ENCODE measurements around the gene ROCK2. TPM values are rescaled to one million over a fixed set of nuclear protein-coding genes. Genes with fewer than 3 reads are reported as not detected.

Gene ROCK2
- polyA plus RNA-seq, 1 donor (not counting 4 experiments of a cell fraction or from before 2014, with no cell fraction given) = 12.6 TPM

GRCh38 chr2:11336189-11336588 is 8.2 kb downstream of the ROCK2 start:
- H3K4me2 ChIP-seq (ENCODE audit: control insufficient read depth, extremely low read depth, insufficient read depth, low read depth, low read length) = no peak overlapping the region
- peaks cover under 1% of the 10 kb centered on the region for H3K4me1 ChIP-seq (ENCODE audit: control insufficient read depth, extremely low read depth, insufficient read depth, low read length)
- H3K9ac ChIP-seq (ENCODE audit: control insufficient read depth, extremely low read depth, insufficient read depth, low read length) = no peak overlapping the region
- no peaks in the 10 kb centered on the region for H3K9me3 ChIP-seq (ENCODE audit: control insufficient read depth, low read depth, low read length)
- no peaks in the 10 kb centered on the region for H3K36me3 ChIP-seq (ENCODE audit: control insufficient read depth in 2 of 2, extremely low read depth in 1 of 2, insufficient read depth in 2 of 2, low read length in 2 of 2)
- DNase-seq (ENCODE audit: low read depth, low spot score) = no peak
- no peaks in the 10 kb centered on the region for H3K27me3 ChIP-seq (ENCODE audit: control insufficient read depth, extremely low read depth, insufficient read depth, low read length)
- no peak overlapping the region for H3K27ac ChIP-seq (ENCODE audit: control insufficient read depth, insufficient read depth, low read length)
- H4K20me1 ChIP-seq (ENCODE audit: control insufficient read depth, extremely low read depth, insufficient read depth, low read length) = peaks cover 6% of the 10 kb centered on the region
- dilution Hi-C loops (cut with MboI; ENCODE audit: extremely low pct_ligation_motif_present, low sequenced_read_pairs) = no loop called here
- TF ChIP-seq EZH2 (IDR thresholded peaks at IDR 0.05; ENCODE audit: low read length) = no peak
- no peak for TF ChIP-seq CTCF (optimal IDR thresholded peaks at IDR 0.05 in 1 of 3, IDR thresholded peaks at IDR 0.05 in 1 of 3, conservative IDR thresholded peaks at IDR 0.05 in 1 of 3; ENCODE audit: extremely low read depth in 1 of 3, insufficient read depth in 2 of 3, low read length in 3 of 3)
- H3K9me1 ChIP-seq (ENCODE audit: control insufficient read depth, extremely low read depth, insufficient read depth, low read length) = no peaks in the 10 kb centered on the region
- no peak overlapping the region for H2AFZ ChIP-seq (ENCODE audit: control insufficient read depth, low read length)
- no peak overlapping the region for H3K4me3 ChIP-seq (ENCODE audit: control insufficient read depth in 2 of 3, extremely low read depth in 1 of 3, insufficient read depth in 2 of 3, low read depth in 1 of 3, low read length in 3 of 3)
- peaks cover 95% of the 10 kb centered on the region for H3K79me2 ChIP-seq (ENCODE audit: control insufficient read depth, insufficient read depth, low read length)
- no peak for FAIRE-seq

GRCh38 chr2:11333427-11334183 is 10.8 kb downstream of the ROCK2 start:
- H3K9me3 ChIP-seq (ENCODE audit: control insufficient read depth, low read depth, low read length) = no peaks in the 10 kb centered on the region
- no peaks in the 10 kb centered on the region for H3K9me1 ChIP-seq (ENCODE audit: control insufficient read depth, extremely low read depth, insufficient read depth, low read length)
- dilution Hi-C loops (cut with MboI; ENCODE audit: extremely low pct_ligation_motif_present, low sequenced_read_pairs) = no loop called here
- H3K79me2 ChIP-seq (ENCODE audit: control insufficient read depth, insufficient read depth, low read length) = peaks cover 86% of the 10 kb centered on the region
- H3K4me3 ChIP-seq (ENCODE audit: control insufficient read depth in 2 of 3, extremely low read depth in 1 of 3, insufficient read depth in 2 of 3, low read depth in 1 of 3, low read length in 3 of 3) = no peak overlapping the region
- no peak overlapping the region for H3K9ac ChIP-seq (ENCODE audit: control insufficient read depth, extremely low read depth, insufficient read depth, low read length)
- TF ChIP-seq CTCF (optimal IDR thresholded peaks at IDR 0.05 in 1 of 3, IDR thresholded peaks at IDR 0.05 in 1 of 3, conservative IDR thresholded peaks at IDR 0.05 in 1 of 3; ENCODE audit: extremely low read depth in 1 of 3, insufficient read depth in 2 of 3, low read length in 3 of 3) (no peak), EZH2 (IDR thresholded peaks at IDR 0.05; ENCODE audit: low read length) (no peak)
- no peaks in the 10 kb centered on the region for H3K36me3 ChIP-seq (ENCODE audit: control insufficient read depth in 2 of 2, extremely low read depth in 1 of 2, insufficient read depth in 2 of 2, low read length in 2 of 2)
- H3K27me3 ChIP-seq (ENCODE audit: control insufficient read depth, extremely low read depth, insufficient read depth, low read length) = no peaks in the 10 kb centered on the region
- no peak overlapping the region for H2AFZ ChIP-seq (ENCODE audit: control insufficient read depth, low read length)
- peaks cover 8% of the 10 kb centered on the region for H3K4me1 ChIP-seq (ENCODE audit: control insufficient read depth, extremely low read depth, insufficient read depth, low read length)
- H3K4me2 ChIP-seq (ENCODE audit: control insufficient read depth, extremely low read depth, insufficient read depth, low read depth, low read length) = no peak overlapping the region
- H4K20me1 ChIP-seq (ENCODE audit: control insufficient read depth, extremely low read depth, insufficient read depth, low read length) = peaks cover 6% of the 10 kb centered on the region
- H3K27ac ChIP-seq (ENCODE audit: control insufficient read depth, insufficient read depth, low read length) = no peak overlapping the region
- FAIRE-seq (no peak), DNase-seq (ENCODE audit: low read depth, low spot score) (no peak)
